Endodermal cell (in vitro differentiated cells): Measurements from ENCODE around the gene DNASE1L3. TPM values are rescaled to one million over a fixed set of nuclear protein-coding genes. Genes with fewer than 3 reads are reported as not detected.

Experiments
- DNase-seq: peaks from one replicate; pipeline ENCODE4 v3.0.0-alpha.2; 2017
- H3K27ac ChIP-seq: 2 replicates; pipeline ENCODE4 v1.5.1; 2013; ENCODE audit warnings: mild to moderate bottlenecking, low read depth, low read length, moderate library complexity
- H3K27me3 ChIP-seq: 2 replicates; pipeline ENCODE4 v1.6.1; 2013; ENCODE audit warnings: mild to moderate bottlenecking, low read length, moderate library complexity; ENCODE audit not compliant: insufficient read depth, control insufficient read depth, poor library complexity, severe bottlenecking
- H3K36me3 ChIP-seq: 2 replicates; pipeline ENCODE4 v1.7.0; 2013; ENCODE audit warnings: mild to moderate bottlenecking, low read length, moderate library complexity; ENCODE audit not compliant: control insufficient read depth, insufficient read depth
- H3K4me1 ChIP-seq: one replicate; pipeline ENCODE4 v1.7.0; 2013; ENCODE audit warnings: low read length; ENCODE audit not compliant: control insufficient read depth, insufficient read depth
- H3K4me3 ChIP-seq: 2 replicates; pipeline ENCODE4 v1.5.1; 2013; ENCODE audit warnings: mild to moderate bottlenecking, low read length, moderate library complexity
- H3K9ac ChIP-seq: 2 replicates; pipeline ENCODE4 v1.6.1; 2013; ENCODE audit warnings: mild to moderate bottlenecking, low read length, moderate library complexity; ENCODE audit not compliant: poor library complexity, severe bottlenecking; ENCODE audit errors: extremely low read depth
- H3K9me3 ChIP-seq: 2 replicates; pipeline ENCODE4 v1.6.1; 2013; ENCODE audit warnings: mild to moderate bottlenecking, low read length, moderate library complexity; ENCODE audit not compliant: control insufficient read depth
- H3K27ac Mint-ChIP-seq: 2 replicates; pipeline ENCODE4 v1.8.0; 2020; ENCODE audit warnings: mixed read lengths
- H3K27me3 Mint-ChIP-seq: 2 replicates; pipeline ENCODE4 v1.8.0; 2021; ENCODE audit warnings: mild to moderate bottlenecking, mixed read lengths; ENCODE audit not compliant: insufficient read depth
- H3K36me3 Mint-ChIP-seq: 2 replicates; pipeline ENCODE4 v1.8.0; 2020; ENCODE audit warnings: low read depth, mixed read lengths
- H3K4me1 Mint-ChIP-seq: 2 replicates; pipeline ENCODE4 v1.8.0; 2020; ENCODE audit warnings: mixed read lengths
- H3K4me3 Mint-ChIP-seq: 2 replicates; pipeline ENCODE4 v1.8.0; 2020; ENCODE audit warnings: mild to moderate bottlenecking, moderate library complexity, mixed read lengths
- H3K9me3 Mint-ChIP-seq: 2 replicates; pipeline ENCODE4 v1.8.0; 2020; ENCODE audit warnings: mild to moderate bottlenecking, mixed read lengths
- WGBS, 2 experiments: methylation state at CpG; one replicate each; pipeline versions ENCODE4 v1.1.5 to v1.1.7; 2013; ENCODE audit warnings: missing lambda C conversion rate in 2 of 2, mixed read lengths in 1 of 2; ENCODE audit not compliant: insufficient coverage in 1 of 2, insufficient read length in 1 of 2; 5-methylcytosine and 5-hydroxymethylcytosine counted together
- total RNA-seq, 2 donors: library from RNA; stranded (reverse); fragmentation: NEBNext Ultra II Directional in 1 of 2; extraction: Animal tissue kit (Norgen Biotek cat#: 25700) in 1 of 2; gene quantifications; 2 replicates in 1 of 2; 3 replicates in 1 of 2; pipeline ENCODE4 v1.2.1, GENCODE V29; 2021
- TF ChIP-seq, protein P1 (sequence below): fragments of 200-600 bp; sonication (generic); conservative IDR thresholded peaks from 2 replicates; pipeline ENCODE4 v1.5.0; 2021; ENCODE audit warnings: antibody characterized with exemption, mild to moderate bottlenecking

Gene DNASE1L3
- total RNA-seq, 2 donors from 2014 or later, result not detected

DNA sequence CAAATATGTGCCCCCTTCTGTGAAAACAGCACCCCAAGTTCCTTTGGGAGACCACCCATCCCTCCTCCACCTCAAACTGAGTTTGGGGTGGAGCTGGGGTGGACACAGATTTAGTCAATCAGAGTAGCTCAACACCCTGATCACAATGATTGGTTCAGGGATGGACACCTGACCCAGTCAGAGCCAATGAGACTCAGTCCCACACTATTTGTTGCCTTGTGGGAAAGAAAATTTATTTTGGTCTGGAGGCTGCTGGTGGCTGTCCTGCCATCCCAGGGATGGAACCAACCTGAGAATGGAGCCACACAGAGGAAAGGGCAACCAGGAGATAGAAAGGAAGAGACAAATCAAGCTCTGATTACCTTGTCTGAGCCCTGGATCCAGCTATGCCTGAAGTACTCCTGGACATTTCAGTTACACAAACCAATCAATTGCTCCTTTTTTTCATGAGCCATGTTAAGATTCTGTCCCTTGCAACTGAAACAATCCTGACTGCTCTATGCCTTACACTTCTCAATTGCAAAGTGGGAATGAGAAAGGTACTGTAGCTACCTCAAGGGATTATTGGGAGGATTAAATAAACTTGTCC, 10.6 kb downstream of the DNASE1L3 start:
- Mint-ChIP-seq H3K4me3 (no peak overlapping the region), H3K27me3 (peaks cover 3% of the 10 kb centered on the region), H3K9me3 (no peaks in the 10 kb centered on the region), H3K36me3 (no peaks in the 10 kb centered on the region), H3K27ac (no peak overlapping the region), H3K4me1 (no peaks in the 10 kb centered on the region)
- Histone ChIP-seq H3K27me3 (no peaks in the 10 kb centered on the region), H3K4me3 (no peak overlapping the region), H3K9me3 (no peaks in the 10 kb centered on the region), H3K4me1 (no peaks in the 10 kb centered on the region), H3K9ac (no peak overlapping the region), H3K27ac (no peak overlapping the region), H3K36me3 (no peaks in the 10 kb centered on the region)
- TF ChIP-seq, protein P1, sequence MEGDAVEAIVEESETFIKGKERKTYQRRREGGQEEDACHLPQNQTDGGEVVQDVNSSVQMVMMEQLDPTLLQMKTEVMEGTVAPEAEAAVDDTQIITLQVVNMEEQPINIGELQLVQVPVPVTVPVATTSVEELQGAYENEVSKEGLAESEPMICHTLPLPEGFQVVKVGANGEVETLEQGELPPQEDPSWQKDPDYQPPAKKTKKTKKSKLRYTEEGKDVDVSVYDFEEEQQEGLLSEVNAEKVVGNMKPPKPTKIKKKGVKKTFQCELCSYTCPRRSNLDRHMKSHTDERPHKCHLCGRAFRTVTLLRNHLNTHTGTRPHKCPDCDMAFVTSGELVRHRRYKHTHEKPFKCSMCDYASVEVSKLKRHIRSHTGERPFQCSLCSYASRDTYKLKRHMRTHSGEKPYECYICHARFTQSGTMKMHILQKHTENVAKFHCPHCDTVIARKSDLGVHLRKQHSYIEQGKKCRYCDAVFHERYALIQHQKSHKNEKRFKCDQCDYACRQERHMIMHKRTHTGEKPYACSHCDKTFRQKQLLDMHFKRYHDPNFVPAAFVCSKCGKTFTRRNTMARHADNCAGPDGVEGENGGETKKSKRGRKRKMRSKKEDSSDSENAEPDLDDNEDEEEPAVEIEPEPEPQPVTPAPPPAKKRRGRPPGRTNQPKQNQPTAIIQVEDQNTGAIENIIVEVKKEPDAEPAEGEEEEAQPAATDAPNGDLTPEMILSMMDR, result no peak
- DNase-seq, result no peak

- H3K27ac Mint-ChIP-seq, result no peak overlapping the region
- no peaks in the 10 kb centered on the region for H3K27me3 ChIP-seq
These were observed 12.0 kb downstream of the DNASE1L3 start for GRCh38 chr3:58198804-58199203.

GRCh38 chr3:58198362-58198761, 12.4 kb downstream of the DNASE1L3 start:
- H3K4me3 Mint-ChIP-seq, result no peak overlapping the region
- Histone ChIP-seq H3K4me3 (no peak overlapping the region), H3K36me3 (no peaks in the 10 kb centered on the region), H3K27ac (no peak overlapping the region), H3K9me3 (no peaks in the 10 kb centered on the region), H3K4me1 (no peaks in the 10 kb centered on the region), H3K9ac (no peak overlapping the region), H3K27me3 (no peaks in the 10 kb centered on the region)
- no peaks in the 10 kb centered on the region for H3K4me1 Mint-ChIP-seq
- no peaks in the 10 kb centered on the region for H3K9me3 Mint-ChIP-seq
- TF ChIP-seq, protein P1, result no peak
- no peak overlapping the region for H3K27ac Mint-ChIP-seq
- H3K36me3 Mint-ChIP-seq, result no peaks in the 10 kb centered on the region
- WGBS, 2 experiments, result 93 to 96% methylated on average over 5 to 8 of the region's 8 CpGs
- DNase-seq, result no peak
- H3K27me3 Mint-ChIP-seq, result peaks cover 3% of the 10 kb centered on the region

More at GRCh38 chr3:58198804-58199203, 12.0 kb downstream of the DNASE1L3 start:
- no peaks in the 10 kb centered on the region for H3K9me3 Mint-ChIP-seq
- peaks cover 3% of the 10 kb centered on the region for H3K27me3 Mint-ChIP-seq
- no peak overlapping the region for H3K9ac ChIP-seq
- H3K4me3 ChIP-seq, result no peak overlapping the region
- H3K27ac ChIP-seq, result no peak overlapping the region
- no peak overlapping the region for H3K4me3 Mint-ChIP-seq
- H3K4me1 Mint-ChIP-seq, result no peaks in the 10 kb centered on the region
- TF ChIP-seq, protein P1, result no peak
- no peaks in the 10 kb centered on the region for H3K9me3 ChIP-seq
- no peaks in the 10 kb centered on the region for H3K36me3 ChIP-seq
- no peak for DNase-seq
- no peaks in the 10 kb centered on the region for H3K4me1 ChIP-seq
- no peaks in the 10 kb centered on the region for H3K36me3 Mint-ChIP-seq
